NOMO-1 treated with DMSO at 0.1 percent for 48 hours (cell line): ENCODE data around the gene MPZL2.

Experiments
- DNase-seq: peaks from one replicate; lab custom pipeline; 2025; ENCODE audit not compliant: unreplicated experiment; lab: John Stamatoyannopoulos, UW

MPZL2 gene

GRCh38 chr11:118243993-118244762 lies 19.9 kb downstream of the MPZL2 start:
- DNase-seq: no peak

GRCh38 chr11:118243161-118243560 lies 20.9 kb downstream of the MPZL2 start:
- DNase-seq: no peak

DNA sequence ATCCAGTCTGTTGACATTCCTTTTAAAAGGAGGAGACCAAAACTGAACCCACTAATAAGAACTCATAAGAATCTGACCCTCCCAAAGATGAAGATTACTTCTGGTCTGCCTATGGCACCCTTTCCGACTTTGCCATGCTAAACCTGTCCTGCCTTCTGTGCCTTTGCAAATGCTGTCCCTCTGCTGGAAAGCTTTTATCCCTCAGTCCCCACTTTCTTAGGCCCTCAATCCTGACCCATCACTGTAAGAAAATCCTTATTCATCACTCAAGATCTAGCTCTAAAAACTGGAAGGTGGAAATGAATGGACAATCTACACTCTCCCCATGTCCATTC lies 22.4 kb downstream of the MPZL2 start:
- DNase-seq: no peak

DNA sequence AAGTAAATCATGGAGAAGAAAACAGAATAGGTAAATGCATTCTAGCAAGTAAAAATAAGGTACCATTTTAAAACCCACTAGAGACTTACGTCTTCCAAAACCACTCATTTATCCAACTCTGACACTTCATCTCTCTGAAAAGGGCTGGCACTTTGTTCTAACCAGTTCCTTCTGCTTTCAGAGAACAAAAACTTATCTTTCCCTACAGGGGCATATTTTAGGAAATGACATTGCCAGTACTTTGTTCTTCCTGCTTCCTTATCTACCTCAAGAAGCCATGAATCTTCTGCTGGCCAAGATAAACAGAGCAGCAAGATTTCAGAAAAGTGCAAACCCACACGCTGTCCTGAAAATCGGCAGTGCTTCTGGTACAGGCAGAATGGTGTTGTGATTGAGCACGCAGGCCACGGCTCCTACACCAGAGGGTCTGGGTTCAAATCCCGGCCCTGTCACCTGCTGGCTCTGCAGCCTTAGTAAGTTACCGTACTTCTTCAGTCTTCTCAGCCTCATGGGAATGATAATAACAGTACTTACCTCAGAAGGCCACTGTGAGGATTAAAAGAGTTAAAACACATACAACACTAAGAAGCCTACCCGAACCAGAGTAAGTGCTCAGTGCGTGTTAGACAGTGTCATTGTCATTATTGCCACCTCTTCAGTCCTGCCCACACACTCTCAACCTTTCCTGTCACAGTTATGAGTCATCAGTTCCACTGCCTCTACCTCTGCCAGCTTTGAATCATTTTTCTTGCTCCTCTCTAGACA lies 22.9 kb downstream of the MPZL2 start:
- peak; percentile 87 for DNase-seq

- no peak for DNase-seq
Measured at GRCh38 chr11:118239509-118240205, 24.4 kb downstream of the MPZL2 start.

DNA sequence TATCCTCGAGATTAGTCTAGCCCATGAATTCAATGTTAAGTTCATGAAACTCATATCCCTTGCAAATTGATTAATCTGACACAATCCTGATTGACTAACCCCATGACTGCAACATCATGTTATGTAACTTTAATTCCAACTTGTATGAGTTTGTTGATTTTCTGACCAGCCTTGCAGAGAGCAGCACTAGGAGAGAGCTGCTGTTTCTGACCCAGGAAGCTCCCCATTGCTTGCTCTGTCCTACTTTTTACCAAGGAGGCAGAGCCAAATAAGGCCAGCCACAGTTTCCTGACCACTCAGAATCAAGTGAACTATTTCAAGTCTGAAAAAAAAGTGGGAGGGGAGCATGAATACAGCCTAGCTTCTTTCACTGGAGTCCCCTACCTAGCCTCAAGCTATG lies 25.2 kb downstream of the MPZL2 start:
- peak; percentile 26 for DNase-seq

- DNase-seq: peak; percentile 62
Measured at GRCh38 chr11:118238421-118238820, 25.7 kb downstream of the MPZL2 start.

DNA sequence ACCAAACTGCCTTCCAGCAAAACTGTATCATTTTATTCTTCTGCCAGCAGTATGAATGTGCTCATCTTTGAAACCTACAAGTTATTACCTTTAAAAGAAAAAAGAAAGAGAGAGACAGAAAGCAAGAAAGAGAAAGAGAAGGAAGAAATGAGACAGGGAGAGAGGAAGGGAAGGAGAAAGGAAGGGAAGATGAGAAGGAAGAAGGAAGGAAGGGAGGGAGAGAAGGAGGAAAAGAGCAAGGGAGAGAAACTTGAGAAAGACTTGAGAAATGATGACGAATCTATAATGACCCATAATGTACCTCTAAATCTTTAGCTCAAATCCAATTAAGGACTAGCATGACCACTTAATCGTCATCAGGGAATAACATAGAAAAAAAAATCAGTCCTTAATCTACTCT lies 27.9 kb downstream of the MPZL2 start:
- no peak for DNase-seq

DNA sequence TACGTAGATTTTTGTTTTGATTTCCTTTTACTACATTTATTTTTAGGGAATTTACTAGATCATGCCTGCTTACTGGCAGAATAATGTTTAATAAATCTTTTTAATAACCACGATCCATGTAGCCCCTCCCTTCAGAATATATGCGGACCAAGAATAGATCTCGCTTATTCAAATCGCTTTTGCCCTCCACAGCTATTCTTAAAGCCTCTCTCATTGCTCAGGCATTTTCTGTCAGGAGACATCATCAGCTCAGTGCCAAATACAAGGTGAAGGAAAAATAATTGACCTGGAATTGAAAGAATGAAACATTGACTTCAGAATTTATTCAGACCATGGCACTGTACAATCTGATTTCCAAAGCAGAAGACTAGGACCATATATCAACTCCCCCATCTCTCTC lies 29.3 kb downstream of the MPZL2 start:
- DNase-seq: no peak

- DNase-seq: no peak
Measured at GRCh38 chr11:118233850-118234249, 30.2 kb downstream of the MPZL2 start.

- no peak for DNase-seq
Measured at GRCh38 chr11:118233377-118233776, 30.7 kb downstream of the MPZL2 start.

DNA sequence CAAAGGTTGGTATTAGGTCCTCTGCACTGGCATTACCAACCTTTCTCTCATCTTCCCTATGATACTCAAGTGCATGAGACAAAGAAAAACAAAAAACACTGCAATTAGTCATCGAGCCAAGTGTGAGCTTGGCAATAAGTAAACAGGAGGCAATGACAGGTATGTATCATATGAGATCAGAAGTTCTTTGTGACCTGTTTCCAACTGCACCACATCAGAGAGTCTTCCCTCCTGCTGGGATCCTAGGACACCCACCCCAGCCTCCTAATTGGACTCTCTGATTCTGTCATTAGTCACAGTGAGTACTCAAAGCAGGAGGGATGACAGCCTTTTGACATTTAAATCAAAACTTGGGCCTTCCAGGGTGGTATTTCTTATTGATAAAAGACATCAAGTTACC lies 31.4 kb downstream of the MPZL2 start:
- DNase-seq: no peak

GRCh38 chr11:118231461-118231860 lies 32.6 kb downstream of the MPZL2 start:
- DNase-seq: no peak

- DNase-seq: no peak
Measured at GRCh38 chr11:118230088-118230487, 34.0 kb downstream of the MPZL2 start.

DNA sequence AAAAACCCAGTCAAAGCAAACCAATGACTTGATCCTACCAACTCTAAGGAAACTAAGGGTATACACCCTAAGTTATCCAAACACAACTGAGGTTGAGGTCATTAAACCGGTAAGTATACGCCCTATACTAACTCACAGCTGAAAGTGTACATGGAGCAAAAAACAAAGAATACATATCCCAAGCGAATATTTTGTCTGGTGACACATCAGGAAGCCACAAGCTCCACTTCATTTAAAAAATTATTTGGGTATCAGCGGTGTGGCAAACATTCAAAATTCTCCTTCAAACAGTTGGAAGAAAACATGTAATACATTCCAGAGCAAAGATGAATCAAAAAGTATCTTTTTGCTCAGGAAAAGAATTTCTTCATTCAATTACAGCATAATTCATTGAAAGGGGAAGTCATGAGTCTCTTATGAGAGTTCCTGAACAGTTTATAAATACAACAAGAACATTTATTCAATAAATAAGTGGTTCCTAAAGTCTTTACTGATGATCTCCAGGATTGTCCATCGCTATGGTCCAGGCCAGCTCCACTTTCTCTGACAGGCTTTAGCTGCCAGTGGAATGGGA lies 34.7 kb downstream of the MPZL2 start:
- DNase-seq: peak; percentile 56

- peak; percentile 93 for DNase-seq
Measured at GRCh38 chr11:118227865-118228785, 36.0 kb downstream of the MPZL2 start.

DNA sequence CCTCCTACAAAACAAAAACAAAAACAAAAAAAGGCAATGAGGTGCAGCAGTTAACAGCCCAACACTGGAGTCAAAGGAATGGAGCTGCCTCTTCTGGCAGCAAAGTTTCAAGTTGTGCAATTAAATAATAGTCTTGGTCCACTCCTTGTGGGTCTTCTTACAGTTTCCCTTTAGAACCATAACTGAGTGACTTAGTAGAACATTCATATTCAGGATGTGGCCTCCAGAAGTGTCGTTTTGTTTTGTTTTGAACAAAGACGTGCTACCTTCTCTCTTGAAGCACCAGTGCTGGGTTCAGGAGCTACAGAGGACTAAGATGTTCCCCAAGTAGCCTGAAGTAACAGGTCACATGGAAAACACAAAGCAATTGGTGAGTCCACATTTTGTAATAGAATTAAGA lies 37.3 kb downstream of the MPZL2 start:
- peak; percentile 46 for DNase-seq

DNA sequence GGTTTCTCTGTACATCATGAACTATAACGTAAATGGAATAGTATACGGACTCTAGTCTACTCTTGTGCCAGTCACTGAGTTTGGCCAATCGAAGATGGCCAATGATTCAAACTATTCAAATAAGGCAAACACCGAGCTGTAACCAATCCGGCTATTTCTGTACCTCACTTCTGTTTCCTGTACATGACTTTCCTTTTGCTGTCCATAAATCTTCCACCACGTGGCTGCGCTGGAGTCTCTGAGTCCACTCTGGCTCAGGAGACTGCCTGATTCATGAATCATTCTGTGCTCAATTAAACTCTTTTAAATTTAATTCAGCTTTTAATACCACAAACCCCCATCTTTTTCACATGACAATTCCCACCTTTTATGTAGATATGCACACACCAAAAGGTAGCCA lies 37.8 kb downstream of the MPZL2 start:
- peak; percentile 88 for DNase-seq

GRCh38 chr11:118224511-118225188 lies 39.4 kb downstream of the MPZL2 start, which contains the start of gene JAML:
TSS of gene JAML (minus strand) at chr11:118225011. CDS start at chr11:118214866, 10,145 bp downstream.
- DNase-seq: peak; percentile 77

DNA sequence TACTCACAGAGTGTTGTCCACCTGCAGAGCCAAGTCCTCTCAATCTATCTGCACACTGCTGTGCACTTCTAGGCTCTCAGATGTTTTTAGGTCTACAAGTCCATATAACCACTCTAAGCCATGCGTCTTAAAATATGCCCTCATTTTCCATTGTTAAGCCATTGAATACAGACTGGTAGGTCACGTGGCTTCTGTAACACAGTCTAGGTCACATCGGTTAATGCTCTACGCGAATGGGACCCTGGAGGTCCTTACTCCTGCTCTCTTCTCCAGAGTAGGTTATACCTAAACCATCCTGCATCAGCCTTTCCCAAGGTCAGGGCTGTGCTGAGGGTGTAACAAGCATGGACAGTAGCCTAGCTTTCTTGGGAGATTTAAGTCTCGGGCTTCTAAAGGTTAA lies 40.1 kb downstream of the MPZL2 start:
- DNase-seq: no peak
